GM18499 (cell line): Measurements from ENCODE around the gene SCPEP1.
"Not testable (repeated sequence)": the region's sequence is repeated elsewhere in the genome, so short reads cannot be mapped to it uniquely, and the experiment has no call there.

Experiments used
- ATAC-seq: cut with Tn5 transposase; IDR thresholded peaks from one replicate; pipeline ENCODE4 v1.9.1; 2021; ENCODE audit warnings: moderate number of reproducible peaks; ENCODE audit not compliant: insufficient read depth, unreplicated experiment

Gene SCPEP1

GRCh38 chr17:56960596-56961538 is 17.1 kb upstream of the SCPEP1 start, which contains the start of gene COIL:
Gene COIL, minus strand, starts transcription at chr17:56961050. Its CDS starts 31 bp downstream, at chr17:56961019.
- ATAC-seq: peak; percentile 80

- ATAC-seq: not testable (repeated sequence)
These were observed 12.7 kb upstream of the SCPEP1 start for GRCh38 chr17:56965241-56965640.

- ATAC-seq: not testable (repeated sequence)
These were observed 12.2 kb upstream of the SCPEP1 start for GRCh38 chr17:56965681-56966080.

- no peak for ATAC-seq
These were observed 11.6 kb upstream of the SCPEP1 start for GRCh38 chr17:56966338-56966737.

- no peak for ATAC-seq
These were observed 7.0 kb upstream of the SCPEP1 start for GRCh38 chr17:56970974-56971373.

GRCh38 chr17:56972111-56972730 is 5.7 kb upstream of the SCPEP1 start:
- ATAC-seq: no peak

- ATAC-seq: no peak
These were observed 4.4 kb upstream of the SCPEP1 start for GRCh38 chr17:56973520-56973919.

- ATAC-seq: no peak
These were observed 3.9 kb upstream of the SCPEP1 start for GRCh38 chr17:56974055-56974454.

- ATAC-seq: no peak
These were observed 2.3 kb upstream of the SCPEP1 start for GRCh38 chr17:56975656-56976055.

- no peak for ATAC-seq
These were observed 856 bp upstream of the SCPEP1 start for GRCh38 chr17:56976941-56977608.

- no peak for ATAC-seq
These were observed 635 bp downstream of the SCPEP1 start for GRCh38 chr17:56978441-56979090.

- no peak for ATAC-seq
These were observed 1.2 kb downstream of the SCPEP1 start for GRCh38 chr17:56979091-56979480.

GRCh38 chr17:56980526-56980925 is 2.6 kb downstream of the SCPEP1 start:
- ATAC-seq: not testable (repeated sequence)

- ATAC-seq: no peak
These were observed 4.4 kb downstream of the SCPEP1 start for GRCh38 chr17:56982312-56982711.

- no peak for ATAC-seq
These were observed 5.4 kb downstream of the SCPEP1 start for GRCh38 chr17:56983366-56983765.

- no peak for ATAC-seq
These were observed 7.6 kb downstream of the SCPEP1 start for GRCh38 chr17:56985371-56986162.

- no peak for ATAC-seq
These were observed 9.4 kb downstream of the SCPEP1 start for GRCh38 chr17:56987283-56987834.

- ATAC-seq: no peak
These were observed 11.1 kb downstream of the SCPEP1 start for GRCh38 chr17:56988901-56989572.

- ATAC-seq: no peak
These were observed 14.4 kb downstream of the SCPEP1 start for GRCh38 chr17:56992364-56992763.
